ENCODE results near the gene THBS3. TPM values are rescaled to one million over a fixed set of nuclear protein-coding genes. Genes with fewer than 3 reads are reported as not detected.

THBS3 gene
- total and polyA plus RNA-seq, 9 of the 15 experiments (the other 6 are each of a cell fraction or from before 2014, with no cell fraction given) = 0.59 to 8.3 (median 3.2) TPM

GRCh38 chr1:155172732-155173477 lies 34.8 kb downstream of the THBS3 start, which contains the start of gene KRTCAP2 (continued):
- no peak; a peak in 1 of 4 replicates for TF ChIP-seq ZMIZ1 (IDR thresholded peaks at IDR 0.05; ENCODE audit: low read depth in 2 of 2, low read length in 2 of 2)
- peak; percentile 73; the same call in 1 of the 2 replicates for TF ChIP-seq ZNF830 (CRISPR knock-in tag; IDR thresholded peaks at IDR 0.05)
- no peak for TF ChIP-seq ZNF79 (CRISPR knock-in tag; IDR thresholded peaks at IDR 0.05; ENCODE audit: low read depth)
- no peak for TF ChIP-seq NR1H2 (CRISPR knock-in tag; IDR thresholded peaks at IDR 0.05)
- TF ChIP-seq HMGXB4 (CRISPR knock-in tag; IDR thresholded peaks at IDR 0.05) = no peak; the same call in none of the 2 replicates
- no peak for TF ChIP-seq JUNB (CRISPR knock-in tag; conservative IDR thresholded peaks at IDR 0.05)
- TF ChIP-seq ZNF695 (CRISPR knock-in tag; IDR thresholded peaks at IDR 0.05) = no peak
- TF ChIP-seq ETS1 (conservative IDR thresholded peaks at IDR 0.05; ENCODE audit: control insufficient read depth, low read depth, low read length) = no peak
- TF ChIP-seq ZBTB34 (CRISPR knock-in tag; IDR thresholded peaks at IDR 0.05) = no peak
- no peak for TF ChIP-seq SREBF1 (IDR thresholded peaks at IDR 0.05; ENCODE audit: borderline replicate concordance, low read depth, low read length)
- no peak for TF ChIP-seq LEF1 (IDR thresholded peaks at IDR 0.05)
- TF ChIP-seq ZNF655 (CRISPR knock-in tag; IDR thresholded peaks at IDR 0.05) = no peak
- peak; percentile 53; the same call in 1 of the 2 replicates for TF ChIP-seq TOE1 (IDR thresholded peaks at IDR 0.05; ENCODE audit: borderline replicate concordance)
- no peak for TF ChIP-seq TOE1 (CRISPR knock-in tag; IDR thresholded peaks at IDR 0.05; ENCODE audit: borderline replicate concordance, low read depth)
- TF ChIP-seq ZNF740 (CRISPR knock-in tag; IDR thresholded peaks at IDR 0.05) = no peak
- no peak for TF ChIP-seq ZNF740 (tag; IDR thresholded peaks at IDR 0.05)
